B cell (primary cell): Measurements from ENCODE around the gene SSR2. TPM values are rescaled to one million over a fixed set of nuclear protein-coding genes. Genes with fewer than 3 reads are reported as not detected.
A peak's percentile ranks its signal among the peaks of the same experiment; 100 is the strongest.

Source experiments
- ATAC-seq: fragments of 200-7000 bp; cut with Tn5 transposase; one replicate; pipeline ENCODE4 v1.10.0; 2021; ENCODE audit warnings: low read depth, mild to moderate bottlenecking, moderate number of reproducible peaks, moderate library complexity
- CTCF ChIA-PET: fragments of 350-600 bp; sonication (Branson Sonifier 250); formaldehyde crosslinking; loops from one replicate; lab custom pipeline; 2021; ENCODE audit warnings: antibody characterized with exemption, inconsistent platforms; lab: Charles Lee
- POLR2A ChIA-PET: fragments of 350-600 bp; sonication (Branson Sonifier 250); formaldehyde crosslinking; loops from one replicate; lab custom pipeline; 2021; ENCODE audit warnings: antibody characterized with exemption; lab: Charles Lee
- DNase-seq: peaks from one replicate; pipeline ENCODE4 v3.0.0; 2013
- H2AFZ ChIP-seq: 2 replicates; pipeline ENCODE4 v1.6.1; 2012; ENCODE audit warnings: mild to moderate bottlenecking, low read depth, low read length; ENCODE audit not compliant: insufficient read depth, poor library complexity, severe bottlenecking
- H3K27ac ChIP-seq, 2 donors: 1 replicate in 1 of 2; 2 replicates in 1 of 2; pipeline ENCODE4 v1.5.1; 2012 to 2013; ENCODE audit warnings: low read length in 2 of 2, mild to moderate bottlenecking in 2 of 2, moderate library complexity in 1 of 2
- H3K27me3 ChIP-seq, 4 experiments: fragments of 200-600 bp in 1 of 4; sonication (generic) in 1 of 4; replicated peaks in 1 of 4; 1 replicate in 2 of 4; 2 replicates in 2 of 4; pipeline versions ENCODE4 v1.6.1 to v1.7.0; 2013 to 2016; ENCODE audit warnings: low read length in 3 of 4, mild to moderate bottlenecking in 2 of 4, mixed read lengths in 1 of 4, moderate library complexity in 1 of 4; ENCODE audit not compliant: insufficient read depth in 4 of 4, control insufficient read depth in 3 of 4; ENCODE audit errors: control extremely low read depth in 1 of 4
- H3K36me3 ChIP-seq, 2 experiments: replicated peaks in 1 of 2; 1 replicate in 1 of 2; 2 replicates in 1 of 2; pipeline versions ENCODE4 v1.6.1 to v1.7.1; 2013; ENCODE audit warnings: low read length in 1 of 2; ENCODE audit not compliant: insufficient read depth in 2 of 2, control insufficient read depth in 1 of 2; ENCODE audit errors: control extremely low read depth in 1 of 2, extremely low read depth in 1 of 2
- H3K4me1 ChIP-seq, 2 donors: fragments of 200-600 bp in 1 of 2; sonication (generic) in 1 of 2; 1 replicate in 1 of 2; 2 replicates in 1 of 2; pipeline versions ENCODE4 v1.5.1 to v1.6.1; 2013 to 2017; ENCODE audit warnings: low read length in 2 of 2; ENCODE audit not compliant: control insufficient read depth in 2 of 2, insufficient read depth in 2 of 2
- H3K4me2 ChIP-seq: replicated peaks from 2 replicates; pipeline ENCODE3; 2012; ENCODE audit warnings: mild to moderate bottlenecking, low read depth, low read length; ENCODE audit not compliant: poor library complexity, severe bottlenecking
- H3K4me3 ChIP-seq, 5 experiments: fragments of 200-600 bp in 1 of 5; sonication (generic) in 1 of 5; 1 replicate in 3 of 5; 2 replicates in 2 of 5; pipeline versions ENCODE4 v1.5.1 to v1.7.0; 2011 to 2016; ENCODE audit warnings: low read length in 4 of 5, mild to moderate bottlenecking in 4 of 5, low read depth in 2 of 5, control low read depth in 1 of 5, moderate library complexity in 1 of 5; ENCODE audit not compliant: insufficient read depth in 1 of 5; ENCODE audit errors: control extremely low read depth in 1 of 5, extremely low read depth in 1 of 5
- H3K79me2 ChIP-seq: fragments of 200-600 bp; sonication (generic); one replicate; pipeline ENCODE4 v1.6.0; 2016; ENCODE audit warnings: low read length; ENCODE audit not compliant: control insufficient read depth, insufficient read depth
- H3K9ac ChIP-seq: fragments of 200-600 bp; sonication (generic); 2 replicates; pipeline ENCODE4 v1.6.1; 2017; ENCODE audit warnings: mild to moderate bottlenecking, low read length, moderate library complexity
- H3K9me3 ChIP-seq, 3 donors: one replicate each; pipeline versions ENCODE4 v1.6.1 to v1.7.1; 2013; ENCODE audit warnings: low read length in 2 of 3; ENCODE audit not compliant: control insufficient read depth in 2 of 3, insufficient read depth in 1 of 3; ENCODE audit errors: control extremely low read depth in 1 of 3
- H4K20me1 ChIP-seq: 2 replicates; pipeline ENCODE4 v1.6.0; 2012; ENCODE audit warnings: mild to moderate bottlenecking, low read length; ENCODE audit not compliant: insufficient read depth, control insufficient read depth, poor library complexity, severe bottlenecking
- H3K27ac Mint-ChIP-seq: one replicate; pipeline ENCODE4 v1.8.0; 2021; ENCODE audit warnings: mixed read lengths
- H3K27me3 Mint-ChIP-seq: one replicate; pipeline ENCODE4 v1.8.0; 2021; ENCODE audit warnings: mixed read lengths
- H3K4me1 Mint-ChIP-seq: one replicate; pipeline ENCODE4 v1.8.0; 2021; ENCODE audit warnings: mixed read lengths
- H3K4me3 Mint-ChIP-seq: one replicate; pipeline ENCODE4 v1.8.0; 2021; ENCODE audit warnings: mixed read lengths
- H3K9me3 Mint-ChIP-seq: one replicate; pipeline ENCODE4 v1.8.0; 2022; ENCODE audit warnings: mixed read lengths; ENCODE audit not compliant: insufficient read depth
- EZH2 ChIP-seq: IDR thresholded peaks from 2 replicates; pipeline ENCODE4 v1.6.1; 2012; ENCODE audit warnings: borderline replicate concordance, low read depth, mild to moderate bottlenecking, moderate library complexity, low read length; ENCODE audit not compliant: insufficient read depth, poor library complexity, severe bottlenecking
- WGBS: methylation state at CpG from one replicate; pipeline ENCODE4 v1.1.5; 2013; ENCODE audit warnings: missing lambda C conversion rate; ENCODE audit not compliant: insufficient coverage; 5-methylcytosine and 5-hydroxymethylcytosine counted together
- intact Hi-C: fragments of 100-400 bp; cut with micrococcal nuclease; formaldehyde crosslinking; loops from one replicate; pipeline ENCODE4 v1.10.0; 2022
- polyA plus RNA-seq: library from polyadenylated mRNA; depleted of rRNA; stranded (reverse); fragments of >200 nt; gene quantifications from 2 replicates; pipeline ENCODE4 v1.2.3, GENCODE V29; 2012
- total RNA-seq, 2 donors: library from RNA; stranded (reverse); fragments of 120-200 nt in 1 of 2; gene quantifications; 1 replicate in 1 of 2; 2 replicates in 1 of 2; pipeline versions ENCODE4 v1.2.3 to v1.2.4, GENCODE V29; 2013 to 2022
- TF ChIP-seq, protein P1 (sequence below): fragments of 200-600 bp; IDR thresholded peaks from one replicate; pipeline ENCODE4 v1.8.0; 2022; ENCODE audit warnings: antibody characterized with exemption, mild to moderate bottlenecking

The SSR2 gene
- total and polyA plus RNA-seq, 2 donors (not counting 1 experiment from before 2014, with no cell fraction given): 160 to 359 TPM

DNA sequence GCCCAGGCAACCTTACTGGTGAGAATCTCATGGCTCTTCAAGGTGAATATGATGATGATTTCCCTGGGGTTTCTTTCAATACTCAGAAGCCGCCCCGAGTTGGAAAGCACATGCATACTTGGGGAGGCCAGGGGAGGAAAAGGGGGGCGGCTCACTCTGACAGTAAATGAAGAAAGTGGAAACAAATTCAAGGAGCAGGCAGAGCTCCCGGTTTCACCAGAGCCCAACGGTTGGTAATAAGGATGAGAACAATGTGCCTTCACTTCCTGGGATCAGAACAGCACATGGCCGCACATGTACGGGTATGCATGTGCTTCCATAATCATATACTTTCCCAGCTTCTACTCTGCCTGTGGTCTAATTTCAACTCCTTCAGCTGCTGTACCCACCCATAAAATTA is 38.6 kb downstream of the SSR2 start:
- peaks cover 10% of the 10 kb centered on the region for H4K20me1 ChIP-seq
- no peaks in the 10 kb centered on the region for H3K27me3 ChIP-seq
- peaks cover 55 to 65% of the 10 kb centered on the region in 2 donors for H3K4me1 ChIP-seq
- H3K4me3 Mint-ChIP-seq: peak overlapping the region; percentile 95
- no peaks in the 10 kb centered on the region for H3K9me3 ChIP-seq
- CTCF ChIA-PET: interaction anchor here (1.0 to 12.2 kb wide), 12 partner anchors 13 to 115 kb away, joined by 3 to 206 read pairs (median 4); partner anchors contain the start of genes KHDC4 and RXFP4
- TF ChIP-seq, protein P1, sequence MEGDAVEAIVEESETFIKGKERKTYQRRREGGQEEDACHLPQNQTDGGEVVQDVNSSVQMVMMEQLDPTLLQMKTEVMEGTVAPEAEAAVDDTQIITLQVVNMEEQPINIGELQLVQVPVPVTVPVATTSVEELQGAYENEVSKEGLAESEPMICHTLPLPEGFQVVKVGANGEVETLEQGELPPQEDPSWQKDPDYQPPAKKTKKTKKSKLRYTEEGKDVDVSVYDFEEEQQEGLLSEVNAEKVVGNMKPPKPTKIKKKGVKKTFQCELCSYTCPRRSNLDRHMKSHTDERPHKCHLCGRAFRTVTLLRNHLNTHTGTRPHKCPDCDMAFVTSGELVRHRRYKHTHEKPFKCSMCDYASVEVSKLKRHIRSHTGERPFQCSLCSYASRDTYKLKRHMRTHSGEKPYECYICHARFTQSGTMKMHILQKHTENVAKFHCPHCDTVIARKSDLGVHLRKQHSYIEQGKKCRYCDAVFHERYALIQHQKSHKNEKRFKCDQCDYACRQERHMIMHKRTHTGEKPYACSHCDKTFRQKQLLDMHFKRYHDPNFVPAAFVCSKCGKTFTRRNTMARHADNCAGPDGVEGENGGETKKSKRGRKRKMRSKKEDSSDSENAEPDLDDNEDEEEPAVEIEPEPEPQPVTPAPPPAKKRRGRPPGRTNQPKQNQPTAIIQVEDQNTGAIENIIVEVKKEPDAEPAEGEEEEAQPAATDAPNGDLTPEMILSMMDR: no peak
- TF ChIP-seq EZH2: no peak
- POLR2A ChIA-PET: interaction anchor here (0.6 to 4.8 kb wide), 6 partner anchors 12 to 674 kb away, joined by 3 to 44 read pairs (median 4); no protein-coding TSS in a partner anchor
- DNase-seq: no peak
- peaks cover 63% of the 10 kb centered on the region for H3K4me1 Mint-ChIP-seq
- peak overlapping the region; percentile 93 for H3K4me2 ChIP-seq
- no peaks in the 10 kb centered on the region for H3K9me3 Mint-ChIP-seq
- H3K27ac ChIP-seq: peak overlapping the region; percentile 70 to 91
- peak overlapping the region in 3 of 5 experiments; percentile 44 to 81 (median 78) for H3K4me3 ChIP-seq
- H3K27ac Mint-ChIP-seq: peak overlapping the region; percentile 94
- intact Hi-C loops: no loop called here
- WGBS: 74% methylated on average over 3 of the region's 7 CpGs
- no peak for ATAC-seq
- H3K27me3 Mint-ChIP-seq: no peaks in the 10 kb centered on the region
- H3K36me3 ChIP-seq: no peaks in the 10 kb centered on the region
- H3K9ac ChIP-seq: peak overlapping the region; percentile 89
- peaks cover 93% of the 10 kb centered on the region for H3K79me2 ChIP-seq
- H2AFZ ChIP-seq: peak overlapping the region; percentile 21
